ENCODE data around the gene STAT4.

- TF ChIP-seq PATZ1 (tag by site-specific recombination; IDR thresholded peaks at IDR 0.05) (no peak), ZNF521 (tag by site-specific recombination; IDR thresholded peaks at IDR 0.05) (no peak), YY2 (tag by site-specific recombination; IDR thresholded peaks at IDR 0.05) (no peak), YY1 (tag by site-specific recombination; IDR thresholded peaks at IDR 0.05) (no peak), ZFP69B (tag by site-specific recombination; IDR thresholded peaks at IDR 0.05) (no peak), ZNF132 (tag by site-specific recombination; IDR thresholded peaks at IDR 0.05; ENCODE audit: borderline replicate concordance) (no peak), ZNF248 (tag by site-specific recombination; IDR thresholded peaks at IDR 0.05) (no peak), ZNF391 (tag by site-specific recombination; IDR thresholded peaks at IDR 0.05; ENCODE audit: borderline replicate concordance, low read depth) (no peak), ZBTB17 (tag by site-specific recombination; IDR thresholded peaks at IDR 0.05) (no peak), HOXA7 (CRISPR knock-in tag; IDR thresholded peaks at IDR 0.05; ENCODE audit: borderline replicate concordance) (no peak)
- TF ChIP-seq, protein P1, sequence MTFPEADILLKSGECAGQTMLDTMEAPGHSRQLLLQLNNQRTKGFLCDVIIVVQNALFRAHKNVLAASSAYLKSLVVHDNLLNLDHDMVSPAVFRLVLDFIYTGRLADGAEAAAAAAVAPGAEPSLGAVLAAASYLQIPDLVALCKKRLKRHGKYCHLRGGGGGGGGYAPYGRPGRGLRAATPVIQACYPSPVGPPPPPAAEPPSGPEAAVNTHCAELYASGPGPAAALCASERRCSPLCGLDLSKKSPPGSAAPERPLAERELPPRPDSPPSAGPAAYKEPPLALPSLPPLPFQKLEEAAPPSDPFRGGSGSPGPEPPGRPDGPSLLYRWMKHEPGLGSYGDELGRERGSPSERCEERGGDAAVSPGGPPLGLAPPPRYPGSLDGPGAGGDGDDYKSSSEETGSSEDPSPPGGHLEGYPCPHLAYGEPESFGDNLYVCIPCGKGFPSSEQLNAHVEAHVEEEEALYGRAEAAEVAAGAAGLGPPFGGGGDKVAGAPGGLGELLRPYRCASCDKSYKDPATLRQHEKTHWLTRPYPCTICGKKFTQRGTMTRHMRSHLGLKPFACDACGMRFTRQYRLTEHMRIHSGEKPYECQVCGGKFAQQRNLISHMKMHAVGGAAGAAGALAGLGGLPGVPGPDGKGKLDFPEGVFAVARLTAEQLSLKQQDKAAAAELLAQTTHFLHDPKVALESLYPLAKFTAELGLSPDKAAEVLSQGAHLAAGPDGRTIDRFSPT (tag by site-specific recombination; IDR thresholded peaks at IDR 0.05): no peak
Observed at GRCh38 chr2:191048073-191048472, 102.7 kb downstream of the STAT4 start.

Data from HEK293 (cell line).